IgD-negative memory B cell (primary cell): ENCODE measurements around the gene RBBP4. TPM values are rescaled to one million over a fixed set of nuclear protein-coding genes. Genes with fewer than 3 reads are reported as not detected.

Experiments used
- polyA plus RNA-seq: library from polyadenylated mRNA; unstranded; fragments of 300-500 nt; fragmentation: Illumina TruSeq; gene quantifications from one replicate; pipeline ENCODE4 v1.2.3, GENCODE V29; 2021

Gene RBBP4
- polyA plus RNA-seq, 1 donor from 2014 or later: 227 TPM

Other genes with a start within 250 kb of the RBBP4 start
- not detected for gene ZBTB8B, start 186.1 kb upstream of the RBBP4 start, polyA plus RNA-seq
- gene ZBTB8A, start 111.8 kb upstream of the RBBP4 start, polyA plus RNA-seq: 0.14 TPM
- gene ZBTB8OS, start 658 bp upstream of the RBBP4 start, polyA plus RNA-seq: 78.1 TPM
- gene SYNC, start 51.6 kb downstream of the RBBP4 start, polyA plus RNA-seq: not detected
- gene YARS1, start 166.2 kb downstream of the RBBP4 start, polyA plus RNA-seq: 41.8 TPM
- gene S100PBP, start 166.4 kb downstream of the RBBP4 start, polyA plus RNA-seq: 10.7 TPM
- not detected for gene FNDC5, start 219.7 kb downstream of the RBBP4 start, polyA plus RNA-seq
- not detected for gene HPCA, start 235.3 kb downstream of the RBBP4 start, polyA plus RNA-seq